Smooth muscle cell (in vitro differentiated cells): Measurements from ENCODE around the gene CIT. TPM values are rescaled to one million over a fixed set of nuclear protein-coding genes. Genes with fewer than 3 reads are reported as not detected.

Experiments used
- DNase-seq: peaks from one replicate; lab custom pipeline; 2025; ENCODE audit not compliant: unreplicated experiment; lab: John Stamatoyannopoulos, UW
- H2AFZ ChIP-seq: fragments of 200-600 bp; sonication (generic); 2 replicates; pipeline ENCODE4 v1.6.0; 2016; ENCODE audit warnings: antibody characterized with exemption, low read depth, mild to moderate bottlenecking
- H3F3A ChIP-seq: fragments of 200-600 bp; sonication (generic); 2 replicates; pipeline ENCODE4 v1.6.0; 2017; ENCODE audit warnings: antibody characterized with exemption, low read depth
- H3K27ac ChIP-seq: fragments of 200-600 bp; sonication (generic); 2 replicates; pipeline ENCODE4 v1.5.1; 2016; ENCODE audit warnings: low read depth, mild to moderate bottlenecking
- H3K27me3 ChIP-seq: fragments of 200-600 bp; sonication (generic); 2 replicates; pipeline ENCODE4 v1.6.1; 2016; ENCODE audit warnings: low read depth, mild to moderate bottlenecking
- H3K36me3 ChIP-seq: fragments of 200-600 bp; sonication (generic); 2 replicates; pipeline ENCODE4 v1.5.1; 2016; ENCODE audit warnings: low read depth
- H3K4me1 ChIP-seq: fragments of 200-600 bp; sonication (generic); 2 replicates; pipeline ENCODE4 v1.5.1; 2016; ENCODE audit warnings: low read depth
- H3K4me2 ChIP-seq: fragments of 200-600 bp; sonication (generic); 2 replicates; pipeline ENCODE4 v1.6.0; 2016; ENCODE audit warnings: mild to moderate bottlenecking
- H3K4me3 ChIP-seq: fragments of 200-600 bp; sonication (generic); 2 replicates; pipeline ENCODE4 v1.5.1; 2016; ENCODE audit warnings: mild to moderate bottlenecking
- H3K79me2 ChIP-seq: fragments of 200-600 bp; sonication (generic); 2 replicates; pipeline ENCODE4 v1.6.0; 2016; ENCODE audit warnings: low read depth, mild to moderate bottlenecking
- H3K9ac ChIP-seq: fragments of 200-600 bp; sonication (generic); 2 replicates; pipeline ENCODE4 v1.6.0; 2016; ENCODE audit warnings: low read depth
- H3K9me3 ChIP-seq: fragments of 200-600 bp; sonication (generic); replicated peaks from 2 replicates; pipeline ENCODE4 v1.5.1; 2016; ENCODE audit warnings: low read depth
- H4K20me1 ChIP-seq: fragments of 200-600 bp; sonication (generic); 2 replicates; pipeline ENCODE4 v1.6.0; 2016; ENCODE audit warnings: low read depth
- WGBS: methylation state at CpG from one replicate; pipeline ENCODE4 v1.1.7; 2016; ENCODE audit warnings: low lambda C conversion rate; 5-methylcytosine and 5-hydroxymethylcytosine counted together
- polyA plus RNA-seq: library from polyadenylated mRNA; unstranded; fragments of >200 nt; fragmentation: Nextera tagmentation; extraction: Ambion mirVana; gene quantifications from 2 replicates; pipeline ENCODE4 v1.2.1, GENCODE V29; 2016
- total RNA-seq: library from RNA; depleted of rRNA; stranded (reverse); fragments of >200 nt; gene quantifications from 2 replicates; pipeline ENCODE4 v1.2.3, GENCODE V29; 2014
- TF ChIP-seq, protein P1 (sequence below): fragments of 200-600 bp; sonication (generic); IDR thresholded peaks from 2 replicates; pipeline ENCODE4 v1.5.1; 2017; ENCODE audit warnings: borderline replicate concordance, mild to moderate bottlenecking, antibody characterized with exemption; ENCODE audit not compliant: insufficient read depth, poor library complexity, severe bottlenecking

Gene CIT
- total and polyA plus RNA-seq, 2 experiments from 2014 or later: 3.2 to 9.1 TPM

DNA sequence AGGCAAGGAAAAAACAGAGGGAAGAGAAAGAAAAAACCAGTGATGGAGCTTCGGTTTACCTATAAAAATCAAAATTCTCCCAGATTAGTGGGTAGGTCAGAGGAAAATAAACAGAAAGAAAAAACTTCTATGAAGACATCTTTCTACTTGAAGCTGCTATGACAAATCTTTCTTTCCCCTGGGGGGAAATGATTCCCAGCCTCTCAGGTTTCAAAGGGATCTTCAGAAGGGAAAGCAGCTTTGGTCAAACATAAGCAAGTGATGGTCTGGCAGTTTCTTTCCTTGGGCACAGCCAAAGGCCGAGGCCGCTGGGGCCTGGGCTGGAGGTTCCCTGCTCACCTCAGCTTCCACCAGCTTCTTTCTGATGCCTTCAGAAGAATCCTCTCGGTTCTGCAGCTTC, 104.7 kb downstream of the CIT start:
- WGBS: 83% methylated on average over 4 of the region's 4 CpGs
- Histone ChIP-seq H3K9ac (no peak overlapping the region), H3K79me2 (no peaks in the 10 kb centered on the region), H3K9me3 (no peaks in the 10 kb centered on the region), H3K36me3 (no peaks in the 10 kb centered on the region), H4K20me1 (no peaks in the 10 kb centered on the region), H3K4me2 (no peak overlapping the region), H3K27ac (no peak overlapping the region), H3K4me3 (no peak overlapping the region), H3K4me1 (no peaks in the 10 kb centered on the region), H3K27me3 (no peaks in the 10 kb centered on the region), H3F3A (no peaks in the 10 kb centered on the region), H2AFZ (no peak overlapping the region)
- no peak for DNase-seq
- TF ChIP-seq, protein P1, sequence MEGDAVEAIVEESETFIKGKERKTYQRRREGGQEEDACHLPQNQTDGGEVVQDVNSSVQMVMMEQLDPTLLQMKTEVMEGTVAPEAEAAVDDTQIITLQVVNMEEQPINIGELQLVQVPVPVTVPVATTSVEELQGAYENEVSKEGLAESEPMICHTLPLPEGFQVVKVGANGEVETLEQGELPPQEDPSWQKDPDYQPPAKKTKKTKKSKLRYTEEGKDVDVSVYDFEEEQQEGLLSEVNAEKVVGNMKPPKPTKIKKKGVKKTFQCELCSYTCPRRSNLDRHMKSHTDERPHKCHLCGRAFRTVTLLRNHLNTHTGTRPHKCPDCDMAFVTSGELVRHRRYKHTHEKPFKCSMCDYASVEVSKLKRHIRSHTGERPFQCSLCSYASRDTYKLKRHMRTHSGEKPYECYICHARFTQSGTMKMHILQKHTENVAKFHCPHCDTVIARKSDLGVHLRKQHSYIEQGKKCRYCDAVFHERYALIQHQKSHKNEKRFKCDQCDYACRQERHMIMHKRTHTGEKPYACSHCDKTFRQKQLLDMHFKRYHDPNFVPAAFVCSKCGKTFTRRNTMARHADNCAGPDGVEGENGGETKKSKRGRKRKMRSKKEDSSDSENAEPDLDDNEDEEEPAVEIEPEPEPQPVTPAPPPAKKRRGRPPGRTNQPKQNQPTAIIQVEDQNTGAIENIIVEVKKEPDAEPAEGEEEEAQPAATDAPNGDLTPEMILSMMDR: no peak

DNA sequence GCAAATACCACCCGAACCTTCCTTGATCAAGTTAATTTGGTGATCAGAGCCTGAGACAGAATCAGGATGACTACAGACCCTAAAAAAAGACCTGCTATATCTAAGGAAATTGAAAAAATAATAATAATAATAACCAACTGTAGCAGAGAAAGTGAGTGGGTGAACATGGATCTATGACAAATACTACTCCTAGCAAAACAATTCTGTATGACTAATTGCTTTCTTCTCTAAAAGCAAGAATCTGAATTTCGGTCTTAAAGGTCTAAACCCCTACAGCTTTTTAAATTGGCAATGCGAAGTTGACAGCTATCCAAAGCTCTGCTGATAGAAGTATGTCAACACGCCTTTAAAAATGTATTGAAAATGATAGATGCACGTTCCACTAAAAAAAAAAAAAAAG, 107.0 kb downstream of the CIT start:
- TF ChIP-seq, protein P1: no peak

DNA sequence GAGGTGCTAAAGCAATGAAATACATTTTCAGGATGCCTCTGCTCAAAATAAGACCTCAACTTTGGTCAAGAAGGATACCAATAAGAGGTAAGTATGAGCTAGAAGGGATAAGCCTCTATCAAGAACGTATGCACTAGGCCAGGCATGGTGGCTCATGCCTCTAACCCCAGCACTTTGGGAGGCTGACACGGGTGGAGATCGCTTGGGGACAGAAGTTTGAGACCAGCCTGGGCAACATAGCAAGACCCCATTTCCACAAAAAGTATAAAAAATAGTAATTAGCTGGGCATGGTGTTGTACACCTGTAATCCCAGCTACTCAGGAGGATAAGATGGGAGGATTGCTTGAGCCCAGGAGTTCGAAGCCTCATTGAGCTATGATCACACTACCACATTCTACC, 114.5 kb downstream of the CIT start:
- Histone ChIP-seq H3K27me3 (no peaks in the 10 kb centered on the region), H3K4me3 (no peak overlapping the region), H3K9ac (no peak overlapping the region), H3K27ac (no peak overlapping the region), H3K36me3 (no peaks in the 10 kb centered on the region), H3K79me2 (no peaks in the 10 kb centered on the region), H3F3A (no peaks in the 10 kb centered on the region), H2AFZ (no peak overlapping the region), H3K4me2 (no peak overlapping the region), H3K4me1 (no peaks in the 10 kb centered on the region), H3K9me3 (no peaks in the 10 kb centered on the region), H4K20me1 (no peaks in the 10 kb centered on the region)
- TF ChIP-seq, protein P1: no peak
- WGBS: 89% methylated on average over 4 of the region's 4 CpGs
- DNase-seq: no peak

More for the DNA sequence above, 107.0 kb downstream of the CIT start:
- no peak overlapping the region for H3K4me2 ChIP-seq
- no peak overlapping the region for H3K4me3 ChIP-seq
- 96% methylated on average over 5 of the region's 5 CpGs for WGBS
- no peaks in the 10 kb centered on the region for H3K27me3 ChIP-seq
- H3K9me3 ChIP-seq: no peaks in the 10 kb centered on the region
- H2AFZ ChIP-seq: no peak overlapping the region
- H3K36me3 ChIP-seq: no peaks in the 10 kb centered on the region
- no peak for DNase-seq
- H3K9ac ChIP-seq: no peak overlapping the region
- H3K79me2 ChIP-seq: no peaks in the 10 kb centered on the region
- H3K27ac ChIP-seq: no peak overlapping the region
- H4K20me1 ChIP-seq: no peaks in the 10 kb centered on the region
- H3F3A ChIP-seq: no peaks in the 10 kb centered on the region
- H3K4me1 ChIP-seq: no peaks in the 10 kb centered on the region

DNA sequence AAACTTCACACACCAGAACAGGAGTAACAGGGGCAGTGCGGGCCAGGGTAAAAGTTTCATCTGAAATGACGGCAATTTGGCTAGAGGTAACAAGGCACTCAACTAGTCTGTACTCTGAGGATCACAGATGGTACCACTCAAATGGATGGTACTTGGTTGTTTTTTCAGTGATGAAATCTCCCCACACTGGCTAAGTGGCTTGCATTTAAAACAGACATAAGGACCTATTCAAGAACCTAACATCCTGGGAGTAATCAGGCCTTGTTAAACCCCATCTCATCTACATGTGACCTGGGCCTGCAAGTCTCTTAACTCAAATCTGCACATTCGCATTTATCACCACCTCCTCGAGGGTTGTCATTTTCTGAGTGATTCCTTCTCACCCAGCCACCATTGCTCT, 118.4 kb downstream of the CIT start:
- H3K79me2 ChIP-seq: no peaks in the 10 kb centered on the region
- WGBS: 98% methylated on average over 4 of the region's 4 CpGs

More for the DNA sequence above, 118.4 kb downstream of the CIT start:
- TF ChIP-seq, protein P1: no peak
- Histone ChIP-seq H3K36me3 (no peaks in the 10 kb centered on the region), H3K27ac (no peak overlapping the region), H3K4me1 (no peaks in the 10 kb centered on the region), H3K4me2 (no peak overlapping the region), H3K27me3 (no peaks in the 10 kb centered on the region), H3K4me3 (no peak overlapping the region), H2AFZ (no peak overlapping the region), H3F3A (no peaks in the 10 kb centered on the region), H3K9me3 (no peaks in the 10 kb centered on the region), H4K20me1 (no peaks in the 10 kb centered on the region), H3K9ac (no peak overlapping the region)
- DNase-seq: no peak
